Measurements from ENCODE around the gene CDK11B.
"Not testable (repeated sequence)": the region's sequence is repeated elsewhere in the genome, so short reads cannot be mapped to it uniquely, and the experiment has no call there.

Gene CDK11B

DNA sequence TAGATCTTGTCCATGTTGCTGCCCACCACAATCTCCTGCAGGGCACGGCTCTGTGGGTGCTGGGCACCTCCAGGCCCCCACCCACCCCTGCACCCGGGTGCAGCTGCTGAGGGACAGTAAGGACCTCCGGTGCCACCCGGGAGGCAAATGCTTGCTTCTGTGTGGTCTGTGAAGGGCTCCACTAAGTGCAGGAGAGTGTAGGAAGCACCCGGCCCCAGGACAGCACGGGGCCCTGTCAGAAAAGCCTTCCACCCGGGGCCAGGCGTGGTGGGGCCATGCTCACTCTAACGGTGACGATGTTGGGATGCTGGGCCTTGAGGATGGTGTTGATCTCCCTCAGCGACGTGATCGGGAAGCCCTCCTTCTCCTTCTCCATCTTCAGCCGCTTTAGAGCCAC is 21.3 kb downstream of the CDK11B start:
- DNase-seq; H3K27me3 ChIP-seq; H3K36me3 ChIP-seq; H3K4me3 ChIP-seq (ENCODE audit: low read depth, low read length); H3K9me3 ChIP-seq; H3K4me1 ChIP-seq: not testable (repeated sequence)

DNA sequence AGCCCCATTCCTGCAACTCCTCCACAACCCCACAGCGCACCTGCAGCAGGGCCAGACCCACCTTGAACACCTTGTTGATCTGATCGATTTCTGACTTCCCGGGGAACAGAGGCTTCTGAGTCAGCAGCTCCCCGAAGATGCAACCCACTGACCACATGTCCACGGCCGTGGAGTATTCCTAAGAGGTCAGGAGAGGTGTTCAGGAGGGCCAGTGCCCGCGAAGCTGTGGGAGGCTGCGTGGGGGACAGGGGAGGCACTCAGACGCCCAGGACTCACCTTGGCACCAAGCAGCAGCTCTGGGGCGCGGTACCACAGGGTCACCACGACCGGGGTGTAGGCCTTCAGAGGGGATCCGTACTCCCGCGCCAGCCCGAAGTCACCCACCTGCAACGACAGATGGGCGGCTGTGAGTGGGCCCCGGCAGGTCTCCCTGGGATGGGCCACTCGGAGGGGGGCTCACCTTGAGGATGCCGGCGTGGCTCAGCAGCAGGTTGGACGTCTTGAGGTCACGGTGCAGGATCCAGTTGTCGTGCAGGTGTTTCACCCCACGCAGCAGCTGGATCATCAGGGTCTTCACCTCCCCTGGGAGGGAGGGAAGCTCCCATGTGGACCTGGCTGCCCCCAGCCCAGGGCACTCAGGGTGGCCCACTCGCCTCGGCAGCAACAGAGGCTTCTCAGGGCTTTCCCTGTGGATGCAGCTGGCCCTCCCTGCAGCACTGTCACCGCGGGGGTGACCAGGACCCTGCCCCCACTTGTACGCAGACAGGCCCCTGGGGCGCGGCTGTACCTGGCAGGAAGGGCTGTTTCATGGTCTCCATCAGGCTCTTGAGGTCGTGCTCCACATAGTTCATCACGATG is 22.0 kb downstream of the CDK11B start:
- H3K4me1 ChIP-seq; H3K36me3 ChIP-seq; H3K27me3 ChIP-seq; DNase-seq; H3K9me3 ChIP-seq; H3K4me3 ChIP-seq (ENCODE audit: low read depth, low read length): not testable (repeated sequence)

DNA sequence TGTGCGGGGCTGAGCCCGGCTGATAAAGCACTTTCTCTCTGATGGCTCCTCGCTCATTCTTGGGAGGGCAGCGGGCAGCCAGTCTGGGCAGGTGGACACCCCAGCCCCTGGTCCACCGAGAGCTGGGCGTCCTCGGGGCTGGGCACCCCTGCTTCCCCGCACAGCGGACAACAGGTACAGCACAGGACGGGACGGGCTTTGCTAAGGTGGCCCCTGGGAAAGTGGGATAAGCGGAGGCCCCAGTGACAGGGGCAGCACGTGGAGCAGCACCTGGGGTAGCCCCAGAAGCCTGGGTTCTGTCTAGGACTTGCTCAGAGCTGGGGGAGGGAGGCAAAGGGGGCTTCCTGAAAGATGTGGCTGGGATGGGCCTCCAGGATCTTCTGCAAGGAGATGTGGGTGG is 24.2 kb downstream of the CDK11B start:
- not testable (repeated sequence) for H3K9me3 ChIP-seq; H3K27me3 ChIP-seq; H3K4me1 ChIP-seq; DNase-seq; H3K36me3 ChIP-seq; H3K4me3 ChIP-seq (ENCODE audit: low read depth, low read length)

DNA sequence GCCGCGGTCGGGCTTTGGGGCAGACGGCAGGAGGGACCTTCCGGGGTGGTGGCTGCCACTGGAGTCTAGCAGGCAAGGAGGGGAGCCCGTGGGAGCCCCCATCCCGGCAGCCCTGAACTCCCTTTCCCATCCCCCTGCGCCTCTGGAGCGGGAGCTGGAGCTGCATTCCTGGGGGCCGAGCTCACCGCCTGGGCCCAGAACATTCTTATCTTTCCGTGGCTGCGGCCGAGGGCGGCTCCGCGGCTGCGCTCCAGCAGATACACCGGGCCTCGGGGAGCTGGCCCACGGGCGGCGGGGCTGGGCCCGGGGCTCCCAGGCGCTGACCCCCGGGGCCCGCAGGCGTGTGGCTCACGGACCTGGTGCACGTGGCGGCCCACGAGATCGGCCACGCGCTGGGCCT is 25.4 kb downstream of the CDK11B start:
- not testable (repeated sequence) for H3K4me3 ChIP-seq (ENCODE audit: low read depth, low read length); H3K4me1 ChIP-seq; DNase-seq; H3K36me3 ChIP-seq; H3K9me3 ChIP-seq; H3K27me3 ChIP-seq

DNA sequence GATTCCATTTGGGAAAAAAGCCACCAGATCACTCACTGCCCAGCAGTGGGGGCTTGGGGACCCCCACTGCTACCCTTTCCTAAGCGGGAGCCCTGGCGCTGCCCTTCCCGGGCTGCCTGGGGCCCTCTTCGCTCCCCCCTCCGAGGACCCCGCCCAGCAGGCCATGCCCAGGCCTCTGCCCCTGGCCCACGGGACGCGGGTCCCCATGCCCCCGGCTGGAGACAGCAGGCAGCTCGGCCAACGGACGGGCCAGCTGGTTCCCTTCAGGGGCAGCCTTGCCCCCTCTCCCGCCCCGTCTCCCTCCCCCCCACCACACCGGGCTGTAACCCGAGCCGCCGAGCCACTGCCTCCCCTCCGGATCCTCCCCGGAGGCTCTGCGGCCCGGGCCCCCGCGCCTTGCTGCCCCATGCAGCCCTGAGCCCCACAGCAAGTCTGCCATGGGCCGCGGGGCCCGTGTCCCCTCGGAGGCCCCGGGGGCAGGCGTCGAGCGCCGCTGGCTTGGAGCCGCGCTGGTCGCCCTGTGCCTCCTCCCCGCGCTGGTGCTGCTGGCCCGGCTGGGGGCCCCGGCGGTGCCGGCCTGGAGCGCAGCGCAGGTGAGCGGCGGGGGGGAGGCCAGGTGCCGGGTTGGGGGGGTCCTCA is 26.9 kb downstream of the CDK11B start, which contains the start of gene MMP23B:
MMP23B (plus strand) TSS at position 392 of the 639 bp plus-strand sequence; CDS start at position 438, 46 bp downstream.
- no peaks in the 10 kb centered on the region for H3K36me3 ChIP-seq
- no peaks in the 10 kb centered on the region for H3K4me1 ChIP-seq
- DNase-seq: peak; percentile 13
- TF ChIP-seq, protein P1, sequence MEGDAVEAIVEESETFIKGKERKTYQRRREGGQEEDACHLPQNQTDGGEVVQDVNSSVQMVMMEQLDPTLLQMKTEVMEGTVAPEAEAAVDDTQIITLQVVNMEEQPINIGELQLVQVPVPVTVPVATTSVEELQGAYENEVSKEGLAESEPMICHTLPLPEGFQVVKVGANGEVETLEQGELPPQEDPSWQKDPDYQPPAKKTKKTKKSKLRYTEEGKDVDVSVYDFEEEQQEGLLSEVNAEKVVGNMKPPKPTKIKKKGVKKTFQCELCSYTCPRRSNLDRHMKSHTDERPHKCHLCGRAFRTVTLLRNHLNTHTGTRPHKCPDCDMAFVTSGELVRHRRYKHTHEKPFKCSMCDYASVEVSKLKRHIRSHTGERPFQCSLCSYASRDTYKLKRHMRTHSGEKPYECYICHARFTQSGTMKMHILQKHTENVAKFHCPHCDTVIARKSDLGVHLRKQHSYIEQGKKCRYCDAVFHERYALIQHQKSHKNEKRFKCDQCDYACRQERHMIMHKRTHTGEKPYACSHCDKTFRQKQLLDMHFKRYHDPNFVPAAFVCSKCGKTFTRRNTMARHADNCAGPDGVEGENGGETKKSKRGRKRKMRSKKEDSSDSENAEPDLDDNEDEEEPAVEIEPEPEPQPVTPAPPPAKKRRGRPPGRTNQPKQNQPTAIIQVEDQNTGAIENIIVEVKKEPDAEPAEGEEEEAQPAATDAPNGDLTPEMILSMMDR (IDR thresholded peaks at IDR 0.05; ENCODE audit: low read depth, low read length): no peak
- no peaks in the 10 kb centered on the region for H3K9me3 ChIP-seq
- no peak within 1 kb of the TSS for H3K4me3 ChIP-seq (ENCODE audit: low read depth, low read length)
- no peaks in the 10 kb centered on the region for H3K27me3 ChIP-seq

DNA sequence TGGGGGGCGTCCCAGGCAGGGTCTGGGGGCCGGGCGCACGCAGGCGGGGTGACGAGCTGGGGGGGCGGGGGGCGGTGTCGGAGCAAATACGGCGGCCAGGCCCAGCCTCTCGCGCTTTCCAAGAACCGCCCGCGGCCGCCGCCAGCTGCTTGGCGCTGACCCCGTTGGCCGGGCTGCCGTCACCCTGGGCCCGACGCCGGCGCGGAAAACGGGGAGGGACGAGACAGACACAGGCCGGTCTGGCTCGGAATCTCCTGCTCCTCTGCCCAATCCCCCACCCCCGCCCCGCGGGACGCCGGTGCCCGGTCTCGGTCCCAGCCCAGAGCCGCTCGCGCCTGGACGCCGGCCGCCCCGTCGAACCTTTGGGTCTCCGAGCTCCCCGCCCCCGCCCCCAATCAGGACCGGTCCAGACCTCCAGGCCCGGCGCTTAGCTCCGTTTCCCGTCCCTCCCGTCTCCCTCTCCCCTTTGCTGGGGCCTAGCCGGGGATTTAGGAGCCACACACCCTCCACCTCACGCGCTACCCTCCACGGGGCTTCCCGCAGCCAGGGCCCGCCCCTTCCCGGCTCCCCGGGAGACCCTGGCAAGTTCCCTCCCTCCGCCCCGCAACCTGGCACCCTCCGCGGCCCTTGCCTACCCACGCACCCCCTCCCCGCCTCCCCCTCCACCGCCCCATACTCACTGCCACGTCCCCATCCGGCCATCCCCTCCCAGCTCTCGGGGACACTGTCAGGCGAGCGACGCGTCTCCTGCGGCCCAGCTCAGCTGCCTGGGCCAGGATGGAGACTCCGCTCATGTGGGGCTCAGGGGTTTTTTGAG is 27.6 kb downstream of the CDK11B start:
- TF ChIP-seq, protein P1 (IDR thresholded peaks at IDR 0.05; ENCODE audit: low read depth, low read length): no peak
- H3K4me1 ChIP-seq: no peaks in the 10 kb centered on the region
- H3K36me3 ChIP-seq: no peaks in the 10 kb centered on the region
- H3K4me3 ChIP-seq (ENCODE audit: low read depth, low read length): no peak overlapping the region
- H3K9me3 ChIP-seq: no peaks in the 10 kb centered on the region
- H3K27me3 ChIP-seq: no peaks in the 10 kb centered on the region
- peak; percentile 10 for DNase-seq

DNA sequence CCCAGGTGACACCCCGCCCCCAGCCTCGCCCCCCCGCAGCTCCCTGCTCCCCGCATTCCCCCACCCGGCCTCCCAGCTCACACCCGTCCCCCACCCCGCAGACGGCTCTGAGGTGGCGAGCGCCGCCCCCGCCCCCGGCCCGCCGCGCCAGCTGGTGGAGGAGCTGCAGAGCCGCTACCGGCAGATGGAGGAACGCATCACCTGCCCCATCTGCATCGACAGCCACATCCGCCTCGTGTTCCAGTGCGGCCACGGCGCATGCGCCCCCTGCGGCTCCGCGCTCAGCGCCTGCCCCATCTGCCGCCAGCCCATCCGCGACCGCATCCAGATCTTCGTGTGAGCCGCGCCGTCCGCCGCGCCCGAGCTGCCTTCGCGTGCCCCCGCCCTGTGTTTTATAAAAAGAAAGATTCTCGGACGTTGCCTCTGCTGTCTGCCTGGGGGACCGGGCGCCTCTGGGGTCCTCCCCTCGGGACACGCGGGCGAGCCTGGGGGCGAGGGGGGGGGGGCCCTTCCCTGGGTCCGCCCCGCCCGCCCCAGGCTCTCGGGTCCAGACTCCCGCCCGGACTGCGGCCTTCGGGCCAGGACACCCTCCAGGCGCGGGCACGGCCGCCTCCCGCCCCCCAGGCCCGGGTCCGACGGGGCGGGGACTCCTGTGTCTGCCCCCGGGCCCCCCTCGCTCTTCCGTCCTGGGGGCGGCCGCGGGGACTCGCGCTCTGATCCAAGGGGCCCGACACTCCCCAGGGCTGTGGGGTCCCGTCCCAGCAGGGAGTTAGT is 28.4 kb downstream of the CDK11B start:
- TF ChIP-seq, protein P1 (IDR thresholded peaks at IDR 0.05; ENCODE audit: low read depth, low read length): no peak
- no peak for DNase-seq
- H3K4me3 ChIP-seq (ENCODE audit: low read depth, low read length): no peak overlapping the region

More for the DNA sequence above, 28.4 kb downstream of the CDK11B start:
- Histone ChIP-seq H3K9me3 (no peaks in the 10 kb centered on the region), H3K4me1 (peaks cover 2% of the 10 kb centered on the region), H3K27me3 (no peaks in the 10 kb centered on the region), H3K36me3 (no peaks in the 10 kb centered on the region)
